Measurements from ENCODE around the gene DRC1.

GRCh38 chr2:26442707-26443106 is 41.0 kb downstream of the DRC1 start:
- no peak for TF ChIP-seq CTCF (conservative IDR thresholded peaks at IDR 0.05; ENCODE audit: low read length)
- no peak for TF ChIP-seq EZH2phosphoT487 (IDR thresholded peaks at IDR 0.05; ENCODE audit: borderline replicate concordance, low read depth, low read length)
